ENCODE measurements around the gene SERPING1.

- TF ChIP-seq CTCF (IDR thresholded peaks at IDR 0.05) (no peak), POLR2AphosphoS5 (IDR thresholded peaks at IDR 0.05) (no peak), POLR2A (IDR thresholded peaks at IDR 0.05) (no peak)
Observed at GRCh38 chr11:57562596-57562995, 34.9 kb upstream of the SERPING1 start.

Data from breast epithelium (tissue), 3 donors.